ENCODE results near the gene PDK4.

PDK4 gene

GRCh38 chr7:95596198-95597063 lies at the start of gene PDK4:
Gene PDK4 (minus strand): TSS chr7:95596516. CDS start chr7:95596293, 223 bp downstream.
- no peak for DNase-seq (ENCODE audit: low read depth, low spot score)

DNA sequence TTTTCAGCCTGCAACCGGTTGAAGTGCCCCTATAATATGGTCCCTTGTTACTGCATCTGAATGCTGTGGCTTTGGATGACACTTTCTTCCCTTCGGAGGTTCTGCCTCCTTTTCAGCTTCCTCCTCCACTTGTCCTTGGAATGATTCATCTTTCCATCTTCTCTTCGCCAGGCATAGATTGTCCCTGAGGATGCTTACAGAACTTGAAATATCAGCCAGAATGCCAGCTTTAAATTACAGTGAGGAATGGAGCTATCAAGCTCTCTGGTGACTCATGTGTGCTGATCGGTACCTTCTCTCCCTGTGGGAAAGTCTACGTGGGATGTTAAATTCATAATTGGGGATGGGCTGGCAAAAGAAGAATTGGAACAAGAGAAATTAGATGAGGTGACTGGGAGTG lies 45.9 kb upstream of the PDK4 start:
- DNase-seq (ENCODE audit: low read depth, low spot score) = no peak

DNA sequence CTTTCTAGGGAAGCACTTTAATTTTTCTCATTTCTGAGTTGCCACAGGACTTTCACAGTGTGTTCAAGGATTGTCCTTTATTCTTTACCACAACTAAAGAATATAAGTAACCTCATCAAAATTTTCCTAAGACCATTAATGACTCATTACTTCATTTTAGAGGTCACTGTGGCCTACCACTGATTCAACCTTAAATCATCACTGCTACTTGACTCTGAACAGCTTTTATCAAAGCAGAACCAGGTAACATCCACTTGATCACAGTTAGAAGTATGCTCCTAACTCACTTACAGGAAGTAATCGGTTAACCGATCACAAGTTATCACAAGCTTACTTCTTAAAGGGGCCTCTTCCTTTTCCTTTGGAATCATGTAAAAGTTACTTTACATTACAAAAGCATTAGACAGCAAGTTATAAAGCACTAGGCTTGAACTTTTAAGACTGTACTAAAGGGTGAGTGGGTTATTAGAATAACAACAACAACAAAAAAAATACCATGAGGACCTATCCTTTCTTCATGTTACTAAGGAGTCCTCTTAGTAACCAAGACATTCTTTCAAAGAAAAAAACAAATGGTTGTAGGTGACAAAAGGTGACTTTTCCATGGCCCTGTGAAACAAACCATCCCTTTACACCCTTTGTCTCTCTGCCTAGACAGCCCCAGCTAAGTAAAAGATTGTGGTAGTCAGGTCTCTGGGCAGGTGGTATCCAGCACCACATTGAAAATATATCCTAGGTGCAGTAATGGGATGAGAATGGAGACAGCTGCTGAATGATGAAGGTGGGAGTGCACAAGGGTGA lies 40.0 kb upstream of the PDK4 start:
- no peak for DNase-seq (ENCODE audit: low read depth, low spot score)

GRCh38 chr7:95632609-95633008 lies 36.3 kb upstream of the PDK4 start:
- DNase-seq (ENCODE audit: low read depth, low spot score) = no peak

- no peak for DNase-seq (ENCODE audit: low read depth, low spot score)
These were observed 35.2 kb upstream of the PDK4 start for GRCh38 chr7:95631527-95631926.

DNA sequence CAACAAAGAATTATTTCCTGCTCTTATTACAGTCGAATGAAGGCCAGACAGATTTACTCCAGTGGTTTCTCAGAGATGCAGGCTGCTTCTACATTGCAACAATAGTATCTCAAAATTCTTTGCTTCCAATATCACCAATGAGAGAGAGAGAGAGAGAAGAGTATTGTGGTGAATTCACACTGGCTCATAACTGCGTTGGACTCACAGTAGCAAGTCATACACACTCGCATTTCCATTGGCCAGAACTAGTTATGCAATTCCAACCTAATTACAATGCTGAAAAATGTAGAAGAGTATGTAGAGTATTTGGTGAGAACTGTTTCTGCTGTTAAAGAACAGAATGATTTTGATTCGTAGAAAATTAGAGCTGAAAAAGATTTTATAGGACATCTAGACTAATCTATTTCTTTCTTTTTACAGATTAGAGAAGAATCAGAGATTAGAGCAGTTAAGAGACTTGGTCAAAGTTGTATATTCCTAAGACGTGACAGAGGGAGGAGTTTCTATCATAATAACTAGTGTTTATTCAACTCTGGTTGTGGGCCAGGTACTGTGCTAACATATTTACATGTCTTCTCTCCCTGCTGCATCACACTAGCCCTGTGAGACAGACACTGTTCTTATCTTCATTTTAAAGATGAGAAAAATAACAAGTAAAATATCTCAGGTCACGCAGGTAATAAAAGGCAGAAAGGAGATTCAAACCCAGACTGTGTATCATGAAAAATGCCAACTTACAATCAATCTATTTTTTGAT lies 34.6 kb upstream of the PDK4 start:
- DNase-seq (ENCODE audit: low read depth, low spot score) = no peak

- no peak for DNase-seq (ENCODE audit: low read depth, low spot score)
These were observed 32.6 kb upstream of the PDK4 start for GRCh38 chr7:95628831-95629439.

- DNase-seq (ENCODE audit: low read depth, low spot score) = no peak
These were observed 27.5 kb upstream of the PDK4 start for GRCh38 chr7:95623788-95624187.

DNA sequence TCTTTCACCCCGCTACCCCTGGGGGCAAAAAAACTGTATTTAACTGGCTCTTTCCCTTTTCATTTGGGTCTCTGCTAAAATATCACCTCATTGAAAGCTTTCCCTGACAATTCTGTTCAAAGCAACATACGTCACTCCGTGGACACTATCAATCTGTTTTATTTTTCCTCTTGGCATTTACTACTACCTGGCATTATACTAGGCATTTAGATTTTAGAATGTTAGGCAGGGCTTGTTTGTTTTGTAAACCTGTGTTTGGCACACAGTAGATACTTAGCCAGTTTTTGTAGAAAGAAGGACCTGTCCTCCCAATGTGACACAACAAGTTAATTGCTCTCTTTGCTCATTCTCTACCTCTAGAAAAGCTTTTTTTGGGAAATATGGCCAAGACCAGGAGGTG lies 26.5 kb upstream of the PDK4 start:
- no peak for DNase-seq (ENCODE audit: low read depth, low spot score)

DNA sequence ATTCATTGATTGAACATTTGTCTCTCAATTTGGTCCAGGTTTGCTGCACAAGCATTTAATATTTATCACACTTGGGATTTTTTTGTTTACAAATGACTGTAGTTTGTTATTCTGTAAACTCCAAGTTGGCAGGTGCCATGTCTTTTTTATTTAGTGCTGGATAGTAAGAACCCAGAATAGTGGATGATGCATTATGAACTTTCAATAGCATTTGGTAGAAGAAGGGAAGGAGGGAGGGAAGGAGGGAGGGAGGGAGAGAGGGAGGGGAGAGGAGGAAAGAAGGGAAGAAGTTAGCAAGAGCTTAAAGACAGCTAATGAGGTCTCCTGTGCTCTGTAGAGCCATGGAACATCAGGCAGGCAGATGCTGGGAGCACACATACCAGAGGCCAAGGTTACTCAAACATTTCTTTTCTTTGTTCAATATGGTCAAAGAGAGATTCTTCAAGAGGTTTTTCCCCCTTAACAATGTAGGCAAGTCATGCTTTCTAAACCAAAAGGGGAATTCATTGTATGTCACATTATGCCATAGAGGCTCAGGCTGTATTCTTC lies 25.8 kb upstream of the PDK4 start:
- DNase-seq (ENCODE audit: low read depth, low spot score) = no peak

GRCh38 chr7:95621404-95621803 lies 25.1 kb upstream of the PDK4 start:
- DNase-seq (ENCODE audit: low read depth, low spot score) = no peak

DNA sequence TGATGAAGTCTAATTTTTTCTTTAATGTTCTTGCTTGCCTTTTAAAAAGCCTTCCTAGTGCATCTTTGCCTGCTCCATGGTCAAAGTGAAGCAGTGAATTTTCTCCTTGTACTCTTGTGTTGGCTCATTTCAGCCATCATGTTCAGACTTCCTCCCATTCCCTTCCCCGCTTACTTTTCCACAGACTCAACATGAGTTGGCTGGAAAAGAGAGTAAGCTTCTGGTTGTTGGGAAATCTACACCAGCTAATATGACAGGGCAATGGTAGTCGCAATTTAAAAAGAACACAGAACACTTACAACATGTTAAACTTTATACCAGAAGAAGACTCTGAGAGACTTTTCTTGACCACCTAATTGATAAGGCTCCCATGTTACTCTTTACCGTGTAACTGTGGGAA lies 24.3 kb upstream of the PDK4 start:
- DNase-seq (ENCODE audit: low read depth, low spot score) = no peak

- DNase-seq (ENCODE audit: low read depth, low spot score) = no peak
These were observed 23.6 kb upstream of the PDK4 start for GRCh38 chr7:95619921-95620320.

- no peak for DNase-seq (ENCODE audit: low read depth, low spot score)
These were observed 23.2 kb upstream of the PDK4 start for GRCh38 chr7:95619517-95619916.

DNA sequence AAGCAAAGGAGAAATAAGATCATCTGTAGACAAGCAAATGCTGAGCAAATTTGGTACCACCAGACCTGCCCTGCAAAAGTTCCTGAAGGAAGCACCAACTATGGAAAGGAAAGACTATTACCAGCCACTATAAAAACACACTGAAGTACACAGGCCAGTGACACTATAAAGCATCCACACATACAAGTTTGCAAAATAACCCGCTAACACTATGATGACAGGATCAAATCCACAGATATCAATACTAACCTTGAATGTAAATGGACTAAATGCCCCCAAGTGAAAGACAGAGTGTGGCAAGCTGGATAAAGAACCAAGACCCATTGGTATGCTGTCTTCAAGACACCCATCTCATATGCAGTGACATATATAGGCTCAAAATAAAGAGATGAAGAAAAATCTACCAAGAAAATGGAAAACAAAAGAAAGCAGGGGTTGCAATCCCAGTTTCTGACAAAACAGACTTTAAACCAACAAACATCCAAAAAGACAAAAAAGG lies 18.2 kb upstream of the PDK4 start:
- DNase-seq (ENCODE audit: low read depth, low spot score) = no peak

DNA sequence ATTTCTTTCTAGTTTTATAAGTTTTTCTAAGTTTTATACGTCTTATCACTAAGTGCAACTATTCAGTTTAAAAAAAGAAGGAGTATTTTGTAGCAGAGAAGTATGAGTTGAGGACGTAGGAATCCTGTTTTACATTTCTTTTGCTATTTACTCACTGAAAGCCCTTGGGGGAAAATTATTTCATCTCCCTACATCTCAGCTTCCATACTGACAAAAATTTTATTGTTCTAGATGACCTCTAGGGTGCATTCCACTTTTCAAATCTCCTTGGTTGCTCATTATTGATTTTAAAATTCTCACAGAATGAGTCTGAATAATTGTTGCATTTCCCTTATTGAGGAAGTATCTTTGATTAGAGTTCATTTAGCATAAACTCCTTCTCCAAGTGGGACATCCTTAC lies 14.9 kb upstream of the PDK4 start:
- no peak for DNase-seq (ENCODE audit: low read depth, low spot score)

GRCh38 chr7:95609277-95609971 lies 13.1 kb upstream of the PDK4 start:
- DNase-seq (ENCODE audit: low read depth, low spot score) = peak; percentile 49

DNA sequence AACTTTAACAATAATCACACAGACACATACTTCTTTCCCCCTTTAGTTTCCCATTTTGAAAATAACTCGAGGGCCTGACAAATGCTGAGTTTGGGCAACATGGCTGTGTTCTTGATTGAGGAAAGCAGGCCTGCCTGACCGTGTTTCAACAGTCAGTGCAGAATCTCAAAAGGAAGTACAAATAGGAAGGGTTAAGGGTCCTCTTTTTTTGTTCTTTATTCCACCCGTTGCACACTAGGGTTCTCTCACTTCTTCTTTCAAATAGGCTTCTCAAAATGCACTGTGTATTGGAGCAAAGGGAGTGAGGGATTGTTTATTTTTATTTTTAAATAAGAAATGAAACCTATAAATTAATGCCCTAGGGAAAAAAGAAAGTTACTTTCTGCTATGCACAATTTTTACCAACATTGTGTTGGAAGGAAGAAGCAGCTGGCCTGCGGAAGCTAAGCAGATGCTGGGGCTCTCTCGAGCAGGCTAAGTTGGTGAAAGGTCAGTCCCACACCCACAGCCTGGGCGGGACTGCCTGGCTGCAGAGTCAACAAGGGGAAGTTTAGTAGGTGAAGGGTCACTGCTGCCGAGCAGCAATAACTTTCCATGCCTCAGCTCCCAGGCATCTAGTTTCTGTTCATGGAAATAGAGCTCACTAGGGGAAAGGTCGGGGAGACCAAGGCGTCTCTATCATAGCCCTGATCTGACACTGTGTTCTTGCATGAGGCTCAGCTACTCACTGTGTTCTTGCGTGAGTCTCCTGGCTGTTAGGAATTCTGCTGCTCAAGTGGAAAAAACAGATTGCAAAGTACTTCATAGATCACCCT lies 12.2 kb upstream of the PDK4 start:
- DNase-seq (ENCODE audit: low read depth, low spot score) = peak; percentile 93

DNA sequence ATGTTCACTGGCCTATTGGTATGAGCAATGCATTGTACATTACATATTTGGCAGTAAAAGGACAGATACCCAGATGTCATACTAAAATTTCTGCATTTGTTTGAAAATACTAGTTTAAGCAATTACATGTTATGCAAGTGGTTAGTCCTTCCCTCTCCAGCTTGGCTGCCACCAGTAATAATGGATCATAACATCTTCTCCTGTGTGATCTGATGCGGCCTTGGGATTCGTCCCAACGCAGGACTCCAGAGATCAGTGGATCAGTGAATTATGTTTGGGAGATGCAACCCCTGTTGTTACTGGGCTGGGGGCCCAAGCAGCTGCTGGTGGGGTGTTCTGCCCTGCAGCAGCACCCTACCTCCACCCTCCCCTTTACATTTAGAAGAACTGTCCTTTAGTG lies 11.2 kb upstream of the PDK4 start:
- no peak for DNase-seq (ENCODE audit: low read depth, low spot score)

- DNase-seq (ENCODE audit: low read depth, low spot score) = no peak
These were observed 9.0 kb upstream of the PDK4 start for GRCh38 chr7:95605275-95605674.

Measured in smooth muscle cell of the brain vasculature (primary cell).